ENCODE results near the gene SLC38A6.

- TF ChIP-seq POLR2A (IDR thresholded peaks at IDR 0.05): no peak
- no peak for TF ChIP-seq CTCF (IDR thresholded peaks at IDR 0.05)
- TF ChIP-seq EP300 (IDR thresholded peaks at IDR 0.05): no peak
Measured at GRCh38 chr14:61091657-61092273, 110.7 kb downstream of the SLC38A6 start.
